GM12875 (cell line): ENCODE results near the gene MBNL1.

Experiments used
- H3K4me3 ChIP-seq: one replicate; pipeline ENCODE4 v1.5.1; 2011; ENCODE audit warnings: low read depth, low read length, control low read depth
- CTCF ChIP-seq: IDR thresholded peaks from 2 replicates; pipeline ENCODE4 v1.5.1; 2011; ENCODE audit warnings: low read depth, mild to moderate bottlenecking, control low read depth, inconsistent platforms, low read length, moderate library complexity, borderline replicate concordance; ENCODE audit not compliant: insufficient read depth

The MBNL1 gene

GRCh38 chr3:152268555-152269055, at the start of gene MBNL1:
MBNL1 (plus strand) TSS chr3:152268929; CDS start chr3:152300194, 31,265 bp downstream.
- peak within 1 kb of the TSS; percentile 79 for H3K4me3 ChIP-seq
- TF ChIP-seq CTCF, result no peak

DNA sequence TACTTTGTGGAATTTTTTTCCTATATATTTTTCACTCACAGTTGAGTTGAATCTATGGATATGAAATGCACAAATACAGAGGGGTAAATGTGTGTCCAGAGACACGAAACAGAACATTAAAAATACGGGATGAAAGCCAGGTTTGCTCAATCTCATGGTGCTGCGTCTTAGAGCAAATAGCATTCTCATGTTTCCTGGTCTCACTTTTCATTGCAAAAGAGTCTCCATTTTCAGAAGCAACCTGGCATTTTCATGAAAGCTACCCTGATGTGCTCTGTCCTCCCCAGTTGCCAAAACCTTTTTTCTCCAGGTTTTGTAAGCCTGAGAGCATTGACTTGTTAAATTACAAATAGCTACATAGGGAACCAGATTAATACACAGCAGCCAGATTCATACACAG, 49.5 kb upstream of the MBNL1 start:
- no peak overlapping the region for H3K4me3 ChIP-seq
- no peak for TF ChIP-seq CTCF

DNA sequence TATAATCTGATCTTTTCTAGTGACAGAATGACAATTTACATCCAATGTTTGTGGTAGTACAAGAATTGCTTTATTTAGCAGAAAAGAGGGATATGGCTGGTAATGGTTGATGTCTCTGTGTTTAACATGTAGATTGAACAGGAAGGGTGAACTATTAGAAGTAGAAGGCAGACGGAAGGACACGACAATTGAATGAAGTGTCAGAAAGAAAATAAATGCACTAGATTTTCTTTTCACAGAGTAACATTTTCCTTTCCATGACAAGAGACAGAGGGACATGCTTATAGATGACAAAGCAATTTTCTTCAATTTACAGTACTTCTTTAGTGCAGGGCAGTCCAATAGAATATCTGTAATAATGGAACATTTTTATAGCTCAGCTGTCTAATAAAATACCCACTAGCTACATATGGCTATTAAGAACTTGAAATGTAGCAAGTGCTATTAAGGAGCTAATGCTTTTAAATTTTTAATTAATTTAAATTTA, 48.9 kb upstream of the MBNL1 start:
- TF ChIP-seq CTCF, result no peak
- no peak overlapping the region for H3K4me3 ChIP-seq

DNA sequence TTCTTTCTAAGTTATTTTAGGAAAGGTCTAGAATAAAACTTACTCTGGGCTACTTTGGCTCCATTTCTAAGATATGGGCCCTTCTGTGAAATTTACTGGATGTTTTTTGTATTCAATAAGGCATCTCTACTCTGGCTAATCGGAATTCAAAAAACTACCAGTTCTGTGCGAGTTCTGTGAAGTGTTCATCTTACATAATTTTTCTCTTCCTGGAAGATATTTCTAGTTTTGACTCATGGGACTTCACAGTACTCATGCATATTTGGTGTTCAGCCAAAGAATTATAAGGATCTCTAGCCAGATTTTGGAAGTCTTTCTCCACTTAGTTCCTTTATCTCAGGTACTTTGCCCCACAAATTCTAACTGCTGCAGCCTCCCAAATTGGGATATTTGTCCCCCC, 46.4 kb upstream of the MBNL1 start:
- no peak for TF ChIP-seq CTCF
- H3K4me3 ChIP-seq, result no peak overlapping the region

GRCh38 chr3:152225201-152225600, 43.5 kb upstream of the MBNL1 start:
- H3K4me3 ChIP-seq, result no peak overlapping the region
- no peak for TF ChIP-seq CTCF

- TF ChIP-seq CTCF, result no peak
- H3K4me3 ChIP-seq, result no peak overlapping the region
Measured at GRCh38 chr3:152226176-152226575, 42.6 kb upstream of the MBNL1 start.

DNA sequence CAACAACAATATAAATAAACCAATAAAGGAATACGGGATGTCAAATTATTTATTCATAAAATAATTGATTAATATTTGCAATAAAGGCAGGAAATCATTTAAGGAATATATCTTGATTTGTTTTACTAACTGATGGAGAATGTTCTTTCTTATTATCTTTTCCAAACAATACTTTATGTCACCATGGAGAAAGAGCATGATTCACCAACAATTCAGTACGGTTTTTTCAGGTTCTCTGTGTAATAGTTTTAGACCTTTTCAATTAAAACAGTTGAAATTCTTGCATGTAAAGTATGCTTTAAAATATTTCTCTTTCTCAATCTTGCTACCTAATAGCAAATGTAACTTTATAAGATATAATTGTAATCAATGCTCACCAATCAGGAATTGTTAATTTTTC, 41.7 kb upstream of the MBNL1 start:
- TF ChIP-seq CTCF, result no peak

More for the DNA sequence above, 41.7 kb upstream of the MBNL1 start:
- no peak overlapping the region for H3K4me3 ChIP-seq
